Mononuclear cell (primary cell): ENCODE data around the gene TCF7L2. TPM values are rescaled to one million over a fixed set of nuclear protein-coding genes. Genes with fewer than 3 reads are reported as not detected.

Experiments used
- H3K27me3 ChIP-seq: 2 replicates; pipeline ENCODE4 v1.6.0; 2011; ENCODE audit warnings: low read length, control low read depth; ENCODE audit not compliant: insufficient read depth
- H3K4me1 ChIP-seq: 2 replicates; pipeline ENCODE4 v1.5.1; 2011; ENCODE audit warnings: mild to moderate bottlenecking, low read length, control low read depth; ENCODE audit not compliant: insufficient read depth
- H3K4me3 ChIP-seq: 2 replicates; pipeline ENCODE4 v1.5.1; 2011; ENCODE audit warnings: mild to moderate bottlenecking, low read length, moderate library complexity
- H3K9me3 ChIP-seq: 2 replicates; pipeline ENCODE4 v1.5.1; 2011; ENCODE audit warnings: low read depth, mild to moderate bottlenecking, control low read depth, low read length
- total RNA-seq: library from RNA; depleted of rRNA; stranded (reverse); fragments of >200 nt; gene quantifications from one replicate; pipeline ENCODE4 v1.2.3, GENCODE V29; 2012

The TCF7L2 gene
- total RNA-seq, 1 donor: 8.1 TPM

GRCh38 chr10:112926906-112927688 lies 22.9 kb upstream of the TCF7L2 start:
- no peak overlapping the region for H3K4me3 ChIP-seq
- H3K9me3 ChIP-seq: no peaks in the 10 kb centered on the region

GRCh38 chr10:112927980-112928379 lies 22.1 kb upstream of the TCF7L2 start:
- Histone ChIP-seq H3K27me3 (no peaks in the 10 kb centered on the region), H3K4me3 (no peak overlapping the region), H3K4me1 (no peaks in the 10 kb centered on the region), H3K9me3 (no peaks in the 10 kb centered on the region)

More at GRCh38 chr10:112926906-112927688, 22.9 kb upstream of the TCF7L2 start:
- no peaks in the 10 kb centered on the region for H3K4me1 ChIP-seq
- H3K27me3 ChIP-seq: no peaks in the 10 kb centered on the region

GRCh38 chr10:112932658-112933057 lies 17.4 kb upstream of the TCF7L2 start:
- Histone ChIP-seq H3K27me3 (no peaks in the 10 kb centered on the region), H3K9me3 (no peaks in the 10 kb centered on the region), H3K4me1 (no peaks in the 10 kb centered on the region), H3K4me3 (no peak overlapping the region)

- no peaks in the 10 kb centered on the region for H3K27me3 ChIP-seq
- no peaks in the 10 kb centered on the region for H3K4me1 ChIP-seq
- H3K9me3 ChIP-seq: no peaks in the 10 kb centered on the region
- no peak overlapping the region for H3K4me3 ChIP-seq
Observed at GRCh38 chr10:112934193-112934592, 15.9 kb upstream of the TCF7L2 start.

- Histone ChIP-seq H3K4me1 (no peaks in the 10 kb centered on the region), H3K4me3 (no peak overlapping the region), H3K27me3 (no peaks in the 10 kb centered on the region), H3K9me3 (no peaks in the 10 kb centered on the region)
Observed at GRCh38 chr10:112938808-112939482, 11.1 kb upstream of the TCF7L2 start.

GRCh38 chr10:112945811-112946210 lies 4.2 kb upstream of the TCF7L2 start:
- H3K4me3 ChIP-seq: no peak overlapping the region
- peaks cover 17% of the 10 kb centered on the region for H3K4me1 ChIP-seq
- H3K9me3 ChIP-seq: no peaks in the 10 kb centered on the region
- peaks cover 5% of the 10 kb centered on the region for H3K27me3 ChIP-seq

- no peak overlapping the region for H3K4me3 ChIP-seq
- peaks cover 17% of the 10 kb centered on the region for H3K4me1 ChIP-seq
- H3K9me3 ChIP-seq: no peaks in the 10 kb centered on the region
- H3K27me3 ChIP-seq: peaks cover 5% of the 10 kb centered on the region
Observed at GRCh38 chr10:112946649-112947048, 3.4 kb upstream of the TCF7L2 start.

GRCh38 chr10:112948196-112948595 lies 1.9 kb upstream of the TCF7L2 start:
- Histone ChIP-seq H3K9me3 (no peaks in the 10 kb centered on the region), H3K27me3 (peaks cover 9% of the 10 kb centered on the region), H3K4me1 (peaks cover 31% of the 10 kb centered on the region), H3K4me3 (no peak overlapping the region)

- H3K9me3 ChIP-seq: no peaks in the 10 kb centered on the region
- H3K4me3 ChIP-seq: peak overlapping the region; percentile 67
- H3K4me1 ChIP-seq: peaks cover 35% of the 10 kb centered on the region
- peaks cover 19% of the 10 kb centered on the region for H3K27me3 ChIP-seq
Observed at GRCh38 chr10:112949143-112949823, 764 bp upstream of the TCF7L2 start.

GRCh38 chr10:112950714-112951358 lies 789 bp downstream of the TCF7L2 start:
- H3K4me1 ChIP-seq: peaks cover 37% of the 10 kb centered on the region
- peak overlapping the region; percentile 67 for H3K4me3 ChIP-seq
- no peaks in the 10 kb centered on the region for H3K9me3 ChIP-seq
- H3K27me3 ChIP-seq: peaks cover 34% of the 10 kb centered on the region

- no peaks in the 10 kb centered on the region for H3K9me3 ChIP-seq
- peaks cover 38% of the 10 kb centered on the region for H3K4me1 ChIP-seq
- peak overlapping the region; percentile 67 for H3K4me3 ChIP-seq
- H3K27me3 ChIP-seq: peaks cover 34% of the 10 kb centered on the region
Observed at GRCh38 chr10:112951359-112952281, 1.6 kb downstream of the TCF7L2 start.

- Histone ChIP-seq H3K27me3 (peaks cover 34% of the 10 kb centered on the region), H3K4me1 (peaks cover 38% of the 10 kb centered on the region), H3K9me3 (no peaks in the 10 kb centered on the region), H3K4me3 (peak overlapping the region; percentile 65)
Observed at GRCh38 chr10:112952282-112953173, 2.5 kb downstream of the TCF7L2 start.
